A673 (cell line): ENCODE measurements around the gene SHISA7. TPM values are rescaled to one million over a fixed set of nuclear protein-coding genes. Genes with fewer than 3 reads are reported as not detected.

Source experiments
- BruUV-seq: library from RNA; stranded (reverse); fragments of 400-500 nt; replicated peaks from 2 replicates; lab custom pipeline; 2021; lab: Mats Ljungman, UMichigan
- CTCF ChIA-PET: fragments of 300-600 bp; sonication (Branson Sonifier 250); formaldehyde crosslinking; loops from one replicate; lab custom pipeline; 2022; ENCODE audit warnings: antibody characterized with exemption; lab: Charles Lee
- POLR2A ChIA-PET: fragments of 300-600 bp; sonication (Branson Sonifier 250); formaldehyde crosslinking; loops from one replicate; lab custom pipeline; 2022; ENCODE audit warnings: antibody characterized with exemption; ENCODE audit not compliant: low non-redundant PET; lab: Charles Lee
- DNase-seq: peaks from one replicate; pipeline ENCODE4 v3.0.0-alpha.2; 2015; ENCODE audit warnings: low spot score
- H3K27ac ChIP-seq: fragments of 200-600 bp; sonication (generic); 2 replicates; pipeline ENCODE4 v1.5.1; 2016; ENCODE audit warnings: mixed run types, low read depth, mild to moderate bottlenecking, mixed read lengths, antibody characterized with exemption, low read length; ENCODE audit not compliant: poor library complexity, severe bottlenecking
- H3K27me3 ChIP-seq: fragments of 200-600 bp; sonication (generic); replicated peaks from 2 replicates; pipeline ENCODE4 v1.6.1; 2017; ENCODE audit warnings: mixed run types, low read depth, mild to moderate bottlenecking, mixed read lengths, antibody characterized with exemption, low read length; ENCODE audit not compliant: insufficient read depth, poor library complexity
- H3K36me3 ChIP-seq: fragments of 200-600 bp; sonication (generic); 2 replicates; pipeline ENCODE4 v1.6.1; 2016; ENCODE audit warnings: mixed run types, mild to moderate bottlenecking, mixed read lengths, antibody characterized with exemption, low read length; ENCODE audit not compliant: insufficient read depth, poor library complexity, severe bottlenecking
- H3K4me1 ChIP-seq: fragments of 200-600 bp; sonication (generic); 2 replicates; pipeline ENCODE4 v1.6.1; 2017; ENCODE audit warnings: mixed run types, mild to moderate bottlenecking, mixed read lengths, antibody characterized with exemption, low read length; ENCODE audit not compliant: insufficient read depth, poor library complexity, severe bottlenecking
- H3K4me3 ChIP-seq: fragments of 200-600 bp; sonication (generic); 2 replicates; pipeline ENCODE4 v1.5.1; 2016; ENCODE audit warnings: low read depth, mixed run types, mild to moderate bottlenecking, mixed read lengths, low read length; ENCODE audit not compliant: poor library complexity, severe bottlenecking
- H3K9me3 ChIP-seq: fragments of 200-600 bp; sonication (generic); 2 replicates; pipeline ENCODE4 v1.6.1; 2016; ENCODE audit warnings: mixed run types, low read depth, mild to moderate bottlenecking, mixed read lengths, antibody characterized with exemption, low read length; ENCODE audit not compliant: poor library complexity, severe bottlenecking
- CTCF ChIP-seq: fragments of 300-800, 200-600 bp; sonication (generic); conservative IDR thresholded peaks from 2 replicates; pipeline ENCODE4 v1.5.1; 2017; ENCODE audit warnings: low read depth, mild to moderate bottlenecking, antibody characterized with exemption, low read length, moderate library complexity, mixed read lengths
- EZH2 ChIP-seq: fragments of 200-600 bp; sonication (generic); IDR thresholded peaks from 2 replicates; pipeline ENCODE4 v1.6.1; 2017; ENCODE audit warnings: borderline replicate concordance, low read depth, mild to moderate bottlenecking, mixed read lengths, antibody characterized with exemption, low read length; ENCODE audit not compliant: poor library complexity, severe bottlenecking
- intact Hi-C: fragments of 100-400 bp; cut with micrococcal nuclease; formaldehyde crosslinking; loops from one replicate; pipeline ENCODE4 v1.10.0; 2022; ENCODE audit not compliant: unreplicated experiment
- total RNA-seq: library from RNA; stranded (reverse); gene quantifications from 2 replicates; pipeline ENCODE4 v1.2.3, GENCODE V29; 2021

Gene SHISA7
- total RNA-seq, 1 experiment from 2014 or later: 0.21 TPM

DNA sequence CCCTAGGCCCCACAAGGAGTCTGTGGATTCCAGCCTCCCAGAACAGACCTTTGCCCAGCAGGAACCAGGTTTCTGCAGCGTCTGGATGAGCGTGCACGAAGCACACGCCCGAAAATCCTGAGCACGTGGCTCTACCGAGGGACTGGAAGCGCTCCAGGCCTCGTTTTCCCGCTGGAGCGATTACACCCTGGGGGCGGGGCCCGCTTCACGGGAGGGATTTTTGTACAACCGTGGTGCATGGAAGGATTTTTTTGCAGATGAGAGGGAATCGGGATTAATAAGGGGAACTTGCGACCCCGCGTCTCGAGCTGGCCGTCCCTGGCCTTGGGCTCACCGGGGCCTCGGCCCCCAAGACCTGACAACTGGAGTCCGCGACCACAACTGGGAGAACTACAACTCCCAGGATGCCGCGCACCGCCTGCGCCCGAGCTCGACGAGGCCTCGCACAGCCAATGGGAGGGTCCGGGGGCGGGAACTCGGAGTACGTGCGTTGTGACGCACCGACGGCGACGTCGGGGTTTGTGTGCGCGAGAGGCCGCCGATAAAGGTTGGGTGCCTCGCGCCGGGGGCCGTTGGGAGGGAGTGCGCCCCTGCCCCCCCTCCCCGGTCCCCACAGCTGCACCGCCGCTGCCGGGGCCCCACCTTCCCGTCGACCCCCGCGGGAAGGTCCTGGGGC lies 33.1 kb upstream of the SHISA7 start, which contains the start of gene ZNF628:
Gene ZNF628, plus strand, starts transcription at position 518 of the 676 bp plus-strand sequence. CDS start 3,294 bp downstream, outside the sequence.
- no peaks in the 10 kb centered on the region for H3K9me3 ChIP-seq
- DNase-seq: peak; percentile 99
- POLR2A ChIA-PET: interaction anchor here (0.6 to 0.8 kb wide), 4 partner anchors 23 to 271 kb away, joined by 3 to 4 read pairs (median 3); partner anchors contain the start of gene CCDC106
- intact Hi-C loops: no loop called here
- H3K27ac ChIP-seq: peak within 1 kb of the TSS; percentile 92
- CTCF ChIA-PET: interaction anchor here (0.7 to 1.6 kb wide), 4 partner anchors 8 to 156 kb away, joined by 4 to 8 read pairs (median 8); no protein-coding TSS in a partner anchor
- H3K36me3 ChIP-seq: no peaks in the 10 kb centered on the region
- H3K27me3 ChIP-seq: no peaks in the 10 kb centered on the region
- no TSS peak for BruUV-seq
- H3K4me3 ChIP-seq: peak within 1 kb of the TSS; percentile 56
- TF ChIP-seq EZH2 (no peak), CTCF (no peak)
- H3K4me1 ChIP-seq: peaks cover 14% of the 10 kb centered on the region

GRCh38 chr19:55474269-55475265 lies 31.5 kb upstream of the SHISA7 start:
- H3K9me3 ChIP-seq: no peaks in the 10 kb centered on the region
- H3K4me1 ChIP-seq: peaks cover 14% of the 10 kb centered on the region
- intact Hi-C loops: no loop called here
- DNase-seq: no peak
- H3K27ac ChIP-seq: no peak overlapping the region
- no peaks in the 10 kb centered on the region for H3K27me3 ChIP-seq
- no TSS peak for BruUV-seq
- H3K36me3 ChIP-seq: no peaks in the 10 kb centered on the region
- ChIA-PET CTCF (interaction anchor here (0.5 kb wide), 1 partner anchor 875 kb away, joined by 4 read pairs; no protein-coding TSS in a partner anchor), POLR2A (no interaction called here)
- TF ChIP-seq EZH2: no peak
- TF ChIP-seq CTCF: no peak
- H3K4me3 ChIP-seq: no peak overlapping the region

DNA sequence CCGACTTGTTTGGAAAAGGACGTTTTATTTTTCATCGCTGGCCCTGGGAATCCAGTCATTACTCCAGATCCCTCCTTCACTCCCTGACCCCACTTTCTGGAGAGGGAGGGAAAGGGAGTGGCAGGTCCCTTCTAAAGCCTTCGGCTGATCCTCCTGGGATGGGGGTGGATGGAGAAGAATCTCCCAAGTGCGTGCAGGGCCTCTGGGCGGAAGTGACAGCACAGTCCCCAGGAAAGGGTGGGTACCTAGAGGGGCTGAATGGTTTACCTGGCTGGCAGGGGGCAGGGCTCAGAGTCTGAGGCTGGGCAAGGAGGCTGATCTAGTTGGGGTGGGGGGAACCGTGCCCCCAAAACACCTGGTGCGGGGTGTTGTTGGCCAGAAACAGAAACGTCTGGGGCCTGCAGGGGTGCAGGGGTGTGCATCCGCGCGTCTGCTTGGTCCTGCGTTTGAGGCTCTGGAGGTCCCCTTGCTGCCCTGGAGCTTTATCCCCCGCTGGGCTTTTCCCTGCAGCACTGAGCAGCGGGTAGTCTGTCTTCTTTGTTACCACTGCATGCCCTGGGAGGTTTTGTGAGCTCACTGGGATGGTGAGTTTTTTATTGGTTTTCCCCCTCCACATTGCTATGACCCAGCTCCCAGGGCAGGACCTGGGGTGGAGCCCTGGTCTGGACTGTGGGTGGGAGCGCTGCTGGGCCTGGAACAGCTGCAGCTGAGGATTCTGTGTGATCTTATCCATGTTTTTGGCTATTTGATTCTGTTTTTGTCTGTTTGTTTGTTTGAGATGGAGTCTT lies 30.3 kb upstream of the SHISA7 start:
- POLR2A ChIA-PET: no interaction called here
- Histone ChIP-seq H3K27ac (no peak overlapping the region), H3K4me1 (peaks cover 14% of the 10 kb centered on the region), H3K36me3 (no peaks in the 10 kb centered on the region), H3K4me3 (no peak overlapping the region), H3K27me3 (no peaks in the 10 kb centered on the region), H3K9me3 (no peaks in the 10 kb centered on the region)
- intact Hi-C loops: no loop called here
- TF ChIP-seq CTCF (no peak), EZH2 (no peak)
- CTCF ChIA-PET: interaction anchor here (0.5 kb wide), 1 partner anchor 113 kb away, joined by 8 read pairs; no protein-coding TSS in a partner anchor
- no peak for DNase-seq
- BruUV-seq: no TSS peak
